ENCODE data around the gene SETD3.
A peak's percentile ranks its signal among the peaks of the same experiment; 100 is the strongest.

Gene SETD3

GRCh38 chr14:99481745-99482099, 1.1 kb upstream of the SETD3 start:
- DNase-seq = peak; percentile 41

- DNase-seq = peak; percentile 100
Observed at GRCh38 chr14:99480917-99481744, 472 bp upstream of the SETD3 start, which contains the start of gene CCNK. TSS of gene CCNK (plus strand) at chr14:99481409. CDS start at chr14:99492678, 11,269 bp downstream.

- no peak for DNase-seq
Observed at GRCh38 chr14:99479160-99479905, 1.3 kb downstream of the SETD3 start.

GRCh38 chr14:99478128-99478527, 2.5 kb downstream of the SETD3 start:
- DNase-seq = no peak

DNA sequence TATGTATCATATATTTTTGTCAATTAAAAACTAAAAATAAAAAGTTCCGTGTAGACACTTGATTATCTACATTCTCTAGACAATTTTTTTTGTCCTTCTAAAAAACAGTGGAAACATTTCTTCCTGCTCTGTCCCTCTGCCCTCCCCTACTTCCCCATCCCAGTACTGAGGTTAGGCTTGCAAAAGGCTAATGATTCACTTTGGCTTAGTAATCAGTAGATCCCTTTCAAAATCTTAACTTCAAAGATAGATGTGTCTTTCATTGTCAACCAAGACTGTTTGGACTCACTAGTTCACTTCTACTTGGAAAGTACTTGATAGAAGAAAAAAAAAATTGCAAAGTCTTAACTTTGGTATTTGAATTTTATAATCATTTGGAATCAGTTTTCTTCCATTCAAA, 3.8 kb downstream of the SETD3 start:
- DNase-seq = peak; percentile 26

GRCh38 chr14:99475660-99476059, 5.0 kb downstream of the SETD3 start:
- no peak for DNase-seq

DNA sequence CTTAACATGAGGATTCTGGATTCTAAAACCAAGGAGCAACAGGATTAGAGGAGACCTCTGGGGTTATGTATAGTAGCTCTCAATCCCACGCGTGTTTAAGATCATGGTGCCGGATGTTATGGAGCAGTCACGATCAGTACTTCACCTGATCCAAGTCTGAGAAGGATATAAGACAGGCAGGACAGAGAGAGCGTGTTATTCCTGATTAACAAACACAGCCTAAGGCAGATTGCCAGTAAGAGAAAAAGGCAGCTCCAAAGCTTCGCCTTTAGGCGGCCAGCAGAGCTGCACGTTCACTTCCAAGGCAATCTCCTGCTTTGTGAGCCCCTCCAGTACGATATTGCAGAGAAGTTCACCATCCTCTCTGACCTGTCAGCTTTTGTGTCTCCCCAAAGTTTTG, 5.5 kb downstream of the SETD3 start:
- DNase-seq = no peak

DNA sequence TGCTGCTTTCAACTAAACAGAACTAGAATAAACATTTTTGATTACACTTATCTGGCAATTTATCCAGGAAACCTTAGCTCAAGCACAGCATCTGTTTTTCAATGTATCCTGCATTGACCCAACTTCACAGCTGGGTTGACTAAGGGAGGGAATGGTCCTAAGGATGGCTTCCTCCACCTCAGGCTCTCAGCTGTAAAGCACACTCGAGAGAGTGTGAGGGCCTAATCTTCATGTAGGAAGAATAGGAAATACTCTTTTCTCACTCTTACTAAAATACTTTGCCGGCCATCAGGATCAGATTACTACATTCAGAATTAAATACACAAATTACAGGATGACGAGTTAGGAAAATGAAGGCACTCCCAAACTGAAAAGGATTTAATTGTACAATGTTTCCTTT, 7.2 kb downstream of the SETD3 start:
- DNase-seq = no peak

DNA sequence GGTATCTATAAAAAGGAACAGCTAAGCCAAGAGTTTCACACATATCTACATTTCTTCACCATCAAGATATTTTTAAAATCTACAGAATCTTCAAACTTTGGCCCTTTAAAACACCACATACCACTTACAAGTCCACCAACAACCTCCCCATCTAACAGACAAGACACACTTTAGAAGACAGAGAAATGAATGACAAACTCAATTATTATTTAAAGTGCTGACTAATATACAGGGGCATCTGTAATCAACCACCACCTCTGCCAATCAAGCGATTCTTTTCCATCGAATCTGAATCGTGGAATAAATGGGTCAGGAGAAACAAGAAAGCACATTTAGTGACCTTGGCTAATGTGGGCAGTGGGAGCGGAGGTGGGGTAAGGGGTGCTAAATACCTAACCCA, 7.7 kb downstream of the SETD3 start:
- peak; percentile 24 for DNase-seq

GRCh38 chr14:99471731-99472130, 8.9 kb downstream of the SETD3 start:
- DNase-seq = no peak

- no peak for DNase-seq
Observed at GRCh38 chr14:99468836-99469592, 11.6 kb downstream of the SETD3 start.

- no peak for DNase-seq
Observed at GRCh38 chr14:99468081-99468480, 12.6 kb downstream of the SETD3 start.

DNA sequence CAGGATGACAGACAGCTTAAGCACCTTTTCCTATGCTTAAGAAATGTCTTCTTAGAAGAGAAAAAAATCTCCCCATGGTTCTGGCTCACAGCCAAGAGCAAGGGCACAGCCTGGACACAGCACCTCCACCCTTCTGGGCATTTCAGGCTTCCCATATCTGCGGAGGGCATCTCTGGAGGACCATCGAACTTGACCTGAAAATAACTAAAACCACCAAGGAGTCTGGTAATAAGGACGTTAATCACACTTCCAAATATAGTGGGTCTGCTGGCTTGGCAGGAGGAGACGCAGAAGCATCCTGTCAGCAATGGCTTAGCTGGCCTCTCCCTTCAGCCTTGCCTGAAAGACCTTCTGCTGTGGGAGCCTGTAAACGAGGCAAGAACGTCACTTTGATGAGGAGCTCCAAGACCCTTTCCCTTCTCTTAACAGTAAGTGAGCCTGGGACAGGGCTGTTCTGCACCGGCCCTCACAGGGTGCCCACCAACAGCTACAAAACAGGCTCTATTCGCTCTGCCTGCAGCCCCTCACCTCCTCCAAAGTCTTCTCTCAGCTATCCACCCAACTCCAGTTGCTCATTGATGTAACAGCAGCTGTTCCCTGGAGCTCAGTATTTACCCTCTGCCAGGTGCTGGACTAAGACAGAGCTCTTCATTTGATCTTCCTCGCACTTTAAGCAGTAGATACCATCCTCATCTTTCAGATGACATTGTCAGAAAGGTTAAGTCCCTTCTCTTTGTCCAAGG, 13.2 kb downstream of the SETD3 start:
- no peak for DNase-seq

DNA sequence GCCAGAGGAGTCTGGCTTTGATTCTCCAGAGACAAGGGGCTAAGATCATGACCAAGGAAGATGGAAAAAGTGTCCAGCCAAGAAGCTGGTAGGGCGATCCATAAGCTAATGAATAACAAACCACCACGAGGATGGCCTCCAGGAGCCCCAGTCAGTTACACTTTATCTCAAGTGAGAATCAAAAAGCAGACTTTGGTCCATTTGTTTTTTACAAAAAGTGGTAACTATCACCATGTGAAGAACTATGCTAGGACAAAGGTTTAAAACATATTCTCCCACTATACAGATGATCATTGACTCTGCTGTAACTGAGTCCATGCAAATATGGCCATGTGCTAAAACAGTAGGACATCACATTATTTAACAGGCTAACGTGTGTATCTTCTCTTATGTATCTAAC, 13.9 kb downstream of the SETD3 start:
- DNase-seq = no peak

DNA sequence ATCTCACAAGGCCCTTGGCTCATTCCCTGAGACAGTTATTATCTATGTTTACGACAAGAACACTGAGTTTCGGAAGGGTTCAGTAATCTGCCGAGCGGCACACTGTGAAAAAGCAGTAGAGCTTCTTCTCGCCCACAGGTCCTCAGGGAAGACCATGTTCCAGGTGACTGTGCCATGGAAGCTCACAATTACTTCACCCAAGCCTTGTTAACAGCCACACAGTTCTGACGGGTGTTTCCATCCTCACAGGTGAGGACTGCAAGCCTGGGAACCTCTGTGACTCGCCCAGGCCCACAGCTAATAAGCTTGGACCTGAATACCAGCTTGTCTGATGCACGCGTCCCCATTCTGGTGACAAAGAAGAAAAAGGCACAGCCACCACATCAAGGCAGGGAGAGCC, 15.4 kb downstream of the SETD3 start:
- DNase-seq = no peak

DNA sequence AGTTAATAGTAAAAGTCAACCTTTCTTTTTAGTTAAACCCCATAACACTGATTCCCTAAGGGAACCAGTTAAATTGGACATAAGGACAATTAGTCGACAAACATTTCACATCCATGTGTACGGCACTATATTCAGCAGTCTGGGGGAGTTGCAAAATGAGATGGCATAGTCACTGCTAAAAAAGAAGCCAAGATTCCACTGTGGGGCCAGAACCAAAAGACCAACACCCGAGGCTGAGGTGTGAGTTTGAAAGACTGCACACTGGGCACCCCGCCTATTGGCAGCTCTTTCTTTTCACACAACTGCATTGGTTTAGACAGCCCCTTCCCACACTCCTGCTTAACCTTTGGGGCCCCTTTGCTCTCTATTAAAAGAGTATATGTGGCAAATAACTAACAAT, 16.7 kb downstream of the SETD3 start:
- DNase-seq = no peak

- DNase-seq = no peak
Observed at GRCh38 chr14:99462210-99462609, 18.4 kb downstream of the SETD3 start.

- no peak for DNase-seq
Observed at GRCh38 chr14:99461411-99462085, 19.1 kb downstream of the SETD3 start.

DNA sequence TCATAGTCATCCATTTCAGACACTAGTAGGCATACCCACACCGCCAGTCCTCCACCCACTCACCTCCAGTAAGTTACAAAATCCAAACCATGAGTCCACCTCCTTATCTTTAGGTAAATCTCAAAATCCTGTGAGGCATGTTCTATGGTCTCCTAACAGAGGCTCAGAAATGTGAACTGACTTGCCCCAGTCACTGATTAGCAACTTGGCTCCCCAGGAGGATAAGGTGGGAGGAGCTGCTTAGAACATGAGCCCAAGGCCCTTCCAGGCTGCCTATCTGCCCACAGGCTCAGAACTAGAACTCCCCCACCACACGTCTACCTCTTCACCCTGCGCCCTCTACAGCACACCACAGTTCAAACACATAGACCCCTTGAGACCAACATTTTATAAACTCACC, 19.9 kb downstream of the SETD3 start:
- DNase-seq = no peak

- no peak for DNase-seq
Observed at GRCh38 chr14:99459481-99460100, 21.1 kb downstream of the SETD3 start.

- DNase-seq = peak; percentile 18
Observed at GRCh38 chr14:99454246-99454645, 26.4 kb downstream of the SETD3 start.

DNA sequence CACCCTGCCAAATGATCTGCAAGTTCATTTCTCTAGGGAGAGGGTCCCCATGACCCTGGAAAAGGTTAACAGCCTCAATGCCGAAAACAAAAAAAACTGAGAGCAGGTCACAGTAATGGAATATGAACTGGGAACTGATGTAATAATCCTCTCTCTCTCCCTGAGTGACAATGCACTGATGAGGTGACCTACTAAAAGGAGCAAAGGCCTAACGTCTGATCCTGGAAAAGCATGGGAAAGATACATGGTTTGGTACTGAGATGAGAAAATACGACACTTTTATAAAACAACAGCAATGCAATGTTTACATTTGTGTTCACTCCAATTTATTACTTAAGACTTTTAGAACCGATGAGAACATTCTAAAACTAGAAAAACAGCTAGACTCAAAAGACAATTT, 27.7 kb downstream of the SETD3 start:
- DNase-seq = no peak

Measured in EL (cell line).